CD1c-positive myeloid dendritic cell (primary cell): ENCODE results near the gene IQCE.
"Not testable (repeated sequence)": the region's sequence is repeated elsewhere in the genome, so short reads cannot be mapped to it uniquely, and the experiment has no call there.

ENCODE experiments used
- DNase-seq: peaks from one replicate; pipeline ENCODE4 v3.0.0-alpha.2; 2016; ENCODE audit errors: extremely low spot score

Gene IQCE

GRCh38 chr7:2576742-2577491 lies 18.1 kb downstream of the IQCE start:
- DNase-seq = no peak

GRCh38 chr7:2577914-2578680 lies 19.3 kb downstream of the IQCE start:
- DNase-seq = no peak

- DNase-seq = no peak
Measured at GRCh38 chr7:2580636-2581035, 21.9 kb downstream of the IQCE start.

GRCh38 chr7:2582006-2582735 lies 23.4 kb downstream of the IQCE start:
- DNase-seq = no peak

DNA sequence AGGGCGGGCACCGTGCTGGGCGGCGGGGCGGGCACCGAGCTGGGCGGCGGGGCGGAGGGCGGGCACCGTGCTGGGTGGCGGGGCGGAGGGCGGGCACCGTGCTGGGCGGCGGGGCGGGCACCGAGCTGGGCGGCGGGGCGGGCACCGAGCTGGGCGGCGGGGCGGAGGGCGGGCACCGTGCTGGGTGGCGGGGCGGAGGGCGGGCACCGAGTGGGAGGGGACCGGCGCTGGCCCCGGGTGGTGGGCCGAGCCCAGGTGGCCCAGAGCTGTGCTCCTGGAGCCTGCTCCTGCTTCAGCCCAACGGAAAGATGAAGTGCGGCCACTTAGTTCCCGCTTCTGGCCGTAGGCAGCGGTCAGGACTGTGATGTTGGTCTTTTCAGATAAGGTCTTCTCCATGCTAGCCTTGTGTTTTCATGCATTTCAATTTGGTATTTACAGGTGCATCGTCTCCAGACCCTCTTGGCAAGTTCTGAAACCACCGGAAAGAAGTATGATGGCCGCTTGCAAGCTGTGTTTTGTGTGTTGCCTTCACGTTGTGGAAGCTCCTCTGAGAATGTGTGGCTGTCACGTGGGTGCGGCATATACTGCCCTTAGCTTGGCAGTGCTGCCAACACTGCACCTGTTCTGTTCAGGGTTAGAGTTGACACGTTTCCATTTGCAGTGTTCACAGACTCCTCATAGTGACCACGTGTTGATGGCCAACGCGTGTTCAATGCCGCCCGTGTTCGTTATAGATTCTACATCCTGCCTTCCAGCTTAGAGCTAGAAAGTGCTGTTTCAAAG lies 25.2 kb downstream of the IQCE start:
- DNase-seq = no peak

- DNase-seq = no peak
Measured at GRCh38 chr7:2585446-2585845, 26.7 kb downstream of the IQCE start.

DNA sequence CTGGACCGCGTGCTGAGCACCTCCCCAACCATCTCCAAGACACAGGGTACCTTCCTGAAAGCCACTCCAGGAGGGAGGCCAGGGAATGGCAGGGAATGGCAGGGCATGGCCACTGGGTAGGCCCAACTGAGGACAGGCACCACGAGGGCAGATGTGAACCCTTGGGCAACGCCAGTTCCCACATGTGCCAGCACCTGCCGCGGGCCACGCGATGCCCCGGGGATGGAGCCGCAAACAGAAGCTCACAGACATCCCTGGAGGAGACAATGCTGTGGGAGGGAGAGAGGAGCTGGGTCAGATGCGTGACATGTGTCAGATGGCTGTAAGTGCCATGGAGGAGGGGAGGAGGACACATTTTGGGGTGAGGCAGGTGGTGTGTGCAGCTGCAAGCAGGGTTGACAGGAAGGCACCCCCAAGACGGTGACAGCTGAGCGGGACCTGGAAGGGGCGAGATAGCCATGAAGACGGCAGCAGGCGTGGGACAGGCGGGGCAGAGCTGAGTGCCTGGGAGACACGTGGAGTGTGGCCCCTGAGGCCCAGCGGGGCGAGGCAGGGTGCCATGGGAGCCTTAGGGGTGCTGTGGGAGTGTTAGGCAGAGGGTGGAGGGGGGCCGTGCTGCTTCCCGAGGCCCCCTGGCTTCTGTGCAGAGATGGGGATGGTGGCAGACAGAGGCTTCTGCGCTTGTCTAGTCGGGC lies 27.7 kb downstream of the IQCE start:
- no peak for DNase-seq

- no peak for DNase-seq
Measured at GRCh38 chr7:2587134-2587533, 28.4 kb downstream of the IQCE start.

- DNase-seq = no peak
Measured at GRCh38 chr7:2587778-2588177, 29.0 kb downstream of the IQCE start.

DNA sequence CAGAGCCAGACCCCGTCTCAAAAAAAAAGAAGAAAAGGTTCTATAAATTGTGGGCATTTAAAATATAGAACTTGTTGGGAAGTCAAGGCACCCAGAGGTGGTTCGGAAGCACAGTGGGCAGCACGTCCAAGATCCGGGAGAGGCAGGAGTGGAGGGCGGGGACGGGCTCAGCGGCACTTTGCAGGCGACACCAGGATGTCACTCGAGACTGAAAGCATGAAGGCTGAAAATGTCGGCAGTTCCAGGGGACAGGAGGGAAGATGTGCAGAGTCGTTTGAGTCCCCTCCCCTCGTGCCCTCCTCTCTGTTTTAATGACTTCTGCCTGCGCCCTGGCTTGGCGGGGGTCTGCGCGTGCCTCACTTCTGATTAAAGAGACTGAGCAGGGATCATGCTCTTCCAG lies 30.6 kb downstream of the IQCE start:
- no peak for DNase-seq

DNA sequence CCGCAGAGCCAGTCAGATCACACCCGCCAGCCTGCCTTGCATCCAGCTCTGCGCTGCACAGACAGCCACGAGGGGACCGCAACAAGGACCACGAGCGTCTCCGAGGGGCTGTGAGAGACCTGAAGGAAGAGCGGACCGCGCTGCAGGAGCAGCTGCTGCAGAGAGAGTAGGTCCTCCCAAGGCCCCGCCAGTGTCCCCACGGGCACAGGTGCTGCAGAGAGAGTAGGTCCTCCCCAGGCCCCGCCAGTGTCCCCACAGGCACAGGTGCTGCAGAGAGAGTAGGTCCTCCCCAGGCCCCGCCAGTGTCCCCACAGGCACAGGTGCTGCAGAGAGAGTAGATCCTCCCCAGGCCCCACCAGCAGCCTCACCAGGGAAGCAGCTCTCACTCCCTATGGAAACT lies 31.2 kb downstream of the IQCE start:
- not testable (repeated sequence) for DNase-seq

DNA sequence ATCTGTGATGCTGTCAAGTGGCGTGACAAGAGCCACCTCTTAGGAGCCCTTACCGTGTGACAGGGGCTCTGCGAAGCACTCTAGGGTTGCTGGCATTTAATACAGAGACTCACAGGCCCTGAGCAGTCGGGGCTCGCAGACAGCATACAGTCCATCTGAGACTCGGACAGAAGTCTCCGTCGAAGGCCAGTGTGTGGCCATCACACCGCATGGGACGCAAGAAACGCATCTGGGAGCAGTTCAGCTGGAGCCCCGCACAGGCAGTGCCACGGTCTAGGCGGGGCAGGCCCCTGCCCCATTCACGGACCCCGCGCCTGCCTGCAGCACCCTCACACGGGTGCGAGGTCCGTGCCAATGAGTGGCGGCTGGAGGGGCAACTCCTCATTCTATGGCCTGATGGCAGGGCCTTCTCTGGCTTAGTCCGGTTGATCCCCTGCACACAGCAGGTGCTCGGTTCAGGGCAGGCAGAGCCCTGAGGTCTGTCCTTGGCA lies 33.6 kb downstream of the IQCE start:
- DNase-seq = no peak

DNA sequence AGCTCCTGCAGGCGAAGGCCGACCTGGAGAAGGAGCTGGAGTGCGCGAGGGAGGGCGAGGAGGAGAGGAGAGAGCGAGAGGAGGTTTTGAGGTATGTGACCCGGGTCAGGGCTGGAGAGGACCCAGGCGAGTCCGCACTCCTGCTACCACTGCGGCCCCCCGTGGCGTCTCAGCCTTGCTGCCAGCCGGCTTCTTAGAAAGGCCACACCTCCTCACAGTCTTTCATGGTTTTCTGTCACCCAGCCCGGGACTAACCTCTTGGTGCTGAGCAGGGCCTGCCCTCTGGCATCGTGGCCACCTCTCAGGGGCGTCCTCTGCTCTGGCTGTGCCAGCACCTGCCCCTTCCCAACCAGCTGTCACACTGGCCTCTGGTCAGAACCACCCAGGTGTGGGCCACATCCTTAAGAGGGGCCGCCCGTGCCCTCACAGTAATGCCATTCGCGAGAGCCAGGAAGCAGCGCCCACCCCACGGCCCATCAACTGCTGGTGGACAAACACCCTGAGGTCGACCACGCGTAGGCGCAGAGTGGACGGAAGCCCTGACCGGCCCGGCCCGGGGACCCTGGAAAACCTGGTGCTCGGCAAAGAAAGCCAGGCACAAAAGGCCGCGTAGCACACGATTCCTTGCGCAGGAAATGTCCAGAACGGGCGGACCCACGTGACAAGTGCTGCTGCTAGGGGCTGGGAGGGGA lies 34.4 kb downstream of the IQCE start:
- DNase-seq = no peak

DNA sequence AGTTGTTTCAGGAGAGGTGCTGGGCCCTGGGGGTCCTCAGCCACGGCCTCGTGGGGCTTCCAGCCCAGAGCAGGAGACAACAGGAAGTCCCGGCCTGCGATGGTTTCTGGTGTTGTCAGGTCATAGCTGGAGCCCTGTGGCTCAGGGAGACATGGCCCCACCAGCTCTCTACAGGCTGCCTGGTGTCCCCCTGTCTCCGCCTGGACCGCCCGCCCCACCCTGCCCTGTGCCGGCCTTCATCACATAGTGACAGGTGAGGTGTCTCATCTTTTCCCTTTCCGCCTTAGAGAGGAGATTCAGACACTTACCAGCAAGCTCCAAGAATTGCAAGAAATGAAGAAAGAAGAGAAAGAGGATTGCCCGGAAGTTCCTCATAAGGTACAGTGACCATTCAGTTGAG lies 35.8 kb downstream of the IQCE start:
- no peak for DNase-seq

DNA sequence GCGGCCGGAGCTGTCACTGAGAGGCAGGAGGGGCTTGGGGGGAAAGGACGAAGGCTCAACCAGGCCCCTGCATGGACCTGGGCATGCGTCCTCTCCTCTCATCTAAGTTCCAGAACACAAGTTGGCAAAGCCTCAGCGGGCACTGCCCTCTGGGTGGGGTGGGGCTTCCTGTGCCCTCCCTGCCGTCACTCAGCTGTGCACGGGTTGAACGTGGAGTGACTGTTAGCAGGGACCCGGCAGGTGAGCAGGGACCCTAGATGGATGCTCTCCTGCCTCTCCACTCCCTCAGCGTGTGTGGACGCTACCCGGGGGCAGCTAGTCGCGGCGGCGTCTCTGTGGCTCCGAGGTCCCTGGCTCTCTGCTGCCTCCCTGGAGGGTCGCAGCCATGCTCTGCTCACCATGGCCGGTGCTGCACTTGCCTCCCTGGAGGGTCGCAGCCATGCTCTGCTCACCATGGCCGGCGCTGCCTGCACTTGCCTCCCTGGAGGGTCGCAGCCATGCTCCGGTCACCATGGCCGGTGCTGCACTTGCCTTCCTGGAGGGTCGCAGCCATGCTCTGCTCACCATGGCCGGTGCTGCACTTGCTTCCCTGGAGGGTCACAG lies 36.6 kb downstream of the IQCE start:
- no peak for DNase-seq

GRCh38 chr7:2596464-2597272 lies 37.9 kb downstream of the IQCE start:
- DNase-seq = no peak

DNA sequence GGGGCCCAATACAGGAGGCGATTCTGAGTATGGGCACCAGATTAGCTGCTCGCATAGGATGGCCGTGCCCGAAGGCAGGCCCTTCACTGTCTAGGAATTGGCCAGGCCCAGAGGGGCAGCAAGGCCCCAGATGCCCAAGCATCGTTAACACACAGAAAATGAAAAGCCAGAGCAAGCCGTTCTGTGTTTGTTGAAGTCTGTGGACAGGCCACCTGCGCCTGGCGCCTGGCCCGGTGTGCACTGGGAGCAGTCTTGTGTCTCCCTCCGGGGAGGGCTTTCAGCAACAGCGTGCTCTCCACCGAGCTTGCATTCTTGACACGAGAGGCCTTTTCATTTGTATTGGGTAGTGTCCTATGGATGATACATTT lies 38.5 kb downstream of the IQCE start:
- no peak for DNase-seq

- DNase-seq = no peak
Measured at GRCh38 chr7:2598154-2598823, 39.5 kb downstream of the IQCE start.

DNA sequence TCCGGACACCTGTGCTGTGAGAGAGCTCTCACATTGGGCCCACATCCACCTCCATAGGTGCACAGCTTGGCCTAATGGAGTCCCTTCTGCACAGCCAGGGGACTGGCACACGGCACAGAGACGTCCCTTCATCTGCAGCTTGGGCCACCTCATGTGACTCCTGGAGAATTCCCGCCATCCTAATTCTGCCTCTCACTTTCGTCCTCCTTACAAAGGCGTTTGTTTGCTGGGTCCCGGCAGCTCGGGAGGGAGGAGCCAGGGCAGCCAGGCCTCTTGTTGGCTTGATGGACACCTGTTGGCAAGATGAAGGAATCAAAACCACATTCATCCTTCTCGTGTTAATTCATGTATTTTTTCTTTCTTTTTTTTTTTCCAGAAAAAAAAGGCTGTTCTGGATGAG lies 42.3 kb downstream of the IQCE start:
- DNase-seq = no peak
